Neuronal stem cell (in vitro differentiated cells): ENCODE measurements around the gene AMDHD2.
A peak's percentile ranks its signal among the peaks of the same experiment; 100 is the strongest.

ENCODE experiments used
- DNase-seq: peaks from one replicate; pipeline ENCODE4 v3.0.0-alpha.2; 2013; ENCODE audit warnings: low spot score
- H2AFZ ChIP-seq: one replicate; pipeline ENCODE4 v1.6.1; 2013; ENCODE audit warnings: mild to moderate bottlenecking, low read length, inconsistent platforms
- H2AK5ac ChIP-seq: 2 replicates; pipeline ENCODE4 v1.6.1; 2013; ENCODE audit warnings: low read depth, mild to moderate bottlenecking, inconsistent platforms, low read length, moderate library complexity, mixed read lengths
- H2BK120ac ChIP-seq: 2 replicates; pipeline ENCODE4 v1.6.1; 2013; ENCODE audit warnings: low read depth, mild to moderate bottlenecking, inconsistent platforms, low read length, moderate library complexity, mixed read lengths
- H2BK12ac ChIP-seq: one replicate; pipeline ENCODE4 v1.6.1; 2013; ENCODE audit warnings: low read length, inconsistent platforms
- H2BK15ac ChIP-seq: 2 replicates; pipeline ENCODE4 v1.6.1; 2013; ENCODE audit warnings: mild to moderate bottlenecking, low read length, inconsistent platforms, mixed read lengths
- H2BK5ac ChIP-seq: one replicate; pipeline ENCODE4 v1.6.1; 2013; ENCODE audit warnings: inconsistent platforms, mild to moderate bottlenecking, low read length, moderate library complexity
- H3K14ac ChIP-seq: one replicate; pipeline ENCODE4 v1.6.1; 2013; ENCODE audit warnings: low read length, inconsistent platforms
- H3K18ac ChIP-seq: 2 replicates; pipeline ENCODE4 v1.6.1; 2013; ENCODE audit warnings: low read length, inconsistent platforms
- H3K23ac ChIP-seq: 2 replicates; pipeline ENCODE4 v1.6.1; 2013; ENCODE audit warnings: low read depth, mild to moderate bottlenecking, mixed read lengths, low read length, inconsistent platforms; ENCODE audit not compliant: poor library complexity
- H3K27ac ChIP-seq: replicated peaks from 3 replicates; pipeline ENCODE4 v1.5.1; 2013; ENCODE audit warnings: low read length, inconsistent platforms
- H3K27me3 ChIP-seq, 3 experiments: 2 replicates each; pipeline ENCODE4 v1.6.1; 2013; ENCODE audit warnings: low read length in 3 of 3, mild to moderate bottlenecking in 2 of 3, inconsistent platforms in 1 of 3, low read depth in 1 of 3, mixed read lengths in 1 of 3, moderate library complexity in 1 of 3; ENCODE audit not compliant: control insufficient read depth in 3 of 3, insufficient read depth in 3 of 3
- H3K36me3 ChIP-seq, 2 donors: replicated peaks in 1 of 2; 2 replicates each; pipeline ENCODE4 v1.6.1; 2013; ENCODE audit warnings: low read length in 2 of 2; ENCODE audit not compliant: control insufficient read depth in 2 of 2, insufficient read depth in 2 of 2
- H3K4ac ChIP-seq: 2 replicates; pipeline ENCODE4 v1.6.1; 2013; ENCODE audit warnings: inconsistent platforms, mild to moderate bottlenecking, low read length, moderate library complexity
- H3K4me1 ChIP-seq, 2 donors: 1 replicate in 1 of 2; 2 replicates in 1 of 2; pipeline ENCODE4 v1.6.1; 2013; ENCODE audit warnings: low read length in 2 of 2, low read depth in 1 of 2; ENCODE audit not compliant: control insufficient read depth in 2 of 2, insufficient read depth in 1 of 2
- H3K4me2 ChIP-seq: one replicate; pipeline ENCODE4 v1.6.1; 2013; ENCODE audit warnings: mild to moderate bottlenecking, low read length, inconsistent platforms; ENCODE audit not compliant: insufficient read depth, poor library complexity, severe bottlenecking
- H3K4me3 ChIP-seq, 2 donors: 2 replicates each; pipeline ENCODE4 v1.5.1; 2013; ENCODE audit warnings: low read length in 2 of 2, mild to moderate bottlenecking in 2 of 2, inconsistent platforms in 1 of 2, moderate library complexity in 1 of 2
- H3K79me1 ChIP-seq: one replicate; pipeline ENCODE4 v1.6.1; 2013; ENCODE audit warnings: low read depth, mild to moderate bottlenecking, inconsistent platforms, low read length, moderate library complexity
- H3K9ac ChIP-seq: one replicate; pipeline ENCODE4 v1.6.1; 2013; ENCODE audit warnings: mild to moderate bottlenecking, low read depth, low read length, inconsistent platforms; ENCODE audit not compliant: poor library complexity
- H3K9me3 ChIP-seq, 2 donors: replicated peaks in 1 of 2; 2 replicates each; pipeline versions ENCODE3 to v1.6.1; 2013; ENCODE audit warnings: low read length in 2 of 2, mild to moderate bottlenecking in 2 of 2, inconsistent platforms in 1 of 2, low read depth in 1 of 2, mixed read lengths in 1 of 2, moderate library complexity in 1 of 2; ENCODE audit not compliant: control insufficient read depth in 2 of 2, insufficient read depth in 1 of 2
- H4K8ac ChIP-seq: one replicate; pipeline ENCODE4 v1.6.1; 2013; ENCODE audit warnings: low read depth, mild to moderate bottlenecking, inconsistent platforms, low read length, moderate library complexity
- H4K91ac ChIP-seq: one replicate; pipeline ENCODE4 v1.6.1; 2013; ENCODE audit warnings: low read length, low read depth, mild to moderate bottlenecking, inconsistent platforms; ENCODE audit not compliant: poor library complexity
- WGBS, 2 donors: extraction: QIAGEN DNeasy Blood & Tissue Kit; methylation state at CpG; one replicate each; pipeline ENCODE4 v1.1.7; 2013; ENCODE audit warnings: missing lambda C conversion rate in 2 of 2, mixed read lengths in 1 of 2; ENCODE audit not compliant: insufficient read length in 2 of 2, insufficient replicate concordance in 1 of 2; ENCODE audit errors: extremely low coverage in 2 of 2; 5-methylcytosine and 5-hydroxymethylcytosine counted together

Gene AMDHD2

DNA sequence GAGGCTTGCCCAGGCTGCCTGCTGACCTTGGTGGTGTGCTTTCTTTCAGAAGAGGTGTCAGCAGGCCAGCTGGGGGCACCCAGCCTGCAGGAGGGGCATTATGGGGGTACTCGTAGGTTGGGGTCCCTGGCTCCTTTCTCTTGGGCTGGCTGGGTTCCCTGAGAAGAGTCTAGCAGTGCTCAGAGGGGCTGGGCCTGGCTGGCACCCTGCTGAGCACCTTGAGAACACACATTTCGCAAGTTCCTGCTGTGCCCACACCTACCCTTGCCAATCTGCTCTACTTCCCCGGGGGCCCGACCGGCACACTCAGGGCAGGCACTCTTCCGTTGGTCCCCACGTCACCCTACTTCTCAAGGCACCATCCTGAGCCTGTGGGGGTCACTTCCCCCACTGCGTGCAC is 6.0 kb downstream of the AMDHD2 start:
- Histone ChIP-seq H3K4ac (no peak overlapping the region), H3K18ac (no peak overlapping the region), H2BK120ac (no peak overlapping the region), H3K36me3 (peaks cover 19 to 57% of the 10 kb centered on the region in 2 donors), H4K91ac (no peak overlapping the region), H3K4me2 (no peak overlapping the region), H2BK12ac (no peak overlapping the region), H3K4me3 (no peak overlapping the region), H3K4me1 (peaks cover 2 to 3% of the 10 kb centered on the region in 2 donors), H3K9me3 (no peaks in the 10 kb centered on the region), H3K23ac (no peak overlapping the region), H4K8ac (no peak overlapping the region), H3K14ac (no peak overlapping the region), H2AK5ac (no peak overlapping the region), H3K27ac (no peak overlapping the region), H2BK15ac (no peak overlapping the region), H2AFZ (no peak overlapping the region), H3K79me1 (peaks cover 9% of the 10 kb centered on the region), H3K9ac (no peak overlapping the region), H2BK5ac (no peak overlapping the region), H3K27me3 (no peaks in the 10 kb centered on the region)
- no CpG with 5 or more reads among the region's 8 CpGs for WGBS, 2 donors
- DNase-seq = no peak

DNA sequence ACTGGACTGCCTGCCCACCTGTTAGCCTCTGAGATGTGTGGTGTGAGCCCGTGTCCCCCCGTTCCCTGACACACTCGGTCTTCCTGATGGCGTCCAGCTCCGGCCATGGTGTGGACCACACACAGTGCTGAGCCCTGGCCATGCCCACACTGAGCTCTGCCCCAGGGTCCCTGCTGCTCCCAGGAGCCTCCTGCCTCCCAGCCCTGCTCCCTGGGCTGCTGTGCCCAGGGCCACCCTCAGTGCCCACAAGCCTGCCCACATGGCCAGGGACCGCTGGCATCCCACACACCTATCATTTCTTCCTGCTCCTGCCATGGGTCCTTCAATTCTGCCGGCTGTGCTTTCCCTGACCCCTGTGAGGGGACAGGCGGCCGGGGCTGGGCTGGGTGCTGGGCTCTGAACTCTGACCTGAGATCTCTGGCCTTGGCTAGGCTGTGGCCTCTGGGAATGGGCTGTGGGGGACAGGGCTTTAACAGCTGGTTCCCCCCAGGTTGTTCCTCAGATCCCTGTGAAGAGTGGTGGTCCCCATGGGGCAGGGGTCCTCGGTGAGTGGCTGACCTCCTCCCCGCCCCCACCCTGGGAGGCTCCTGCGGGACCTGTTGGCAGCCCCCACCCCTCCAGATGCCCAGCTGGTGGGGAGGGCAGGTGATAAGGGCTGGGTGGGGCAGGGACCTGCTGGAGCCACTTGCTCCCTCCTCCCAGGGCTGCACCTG is 7.1 kb downstream of the AMDHD2 start:
- H2BK12ac ChIP-seq = no peak overlapping the region
- H3K9me3 ChIP-seq = no peaks in the 10 kb centered on the region
- H3K4ac ChIP-seq = no peak overlapping the region
- H2BK15ac ChIP-seq = no peak overlapping the region
- no peak overlapping the region for H3K4me3 ChIP-seq
- peak overlapping the region; percentile 66 for H2BK5ac ChIP-seq
- H4K91ac ChIP-seq = no peak overlapping the region
- H3K27ac ChIP-seq = no peak overlapping the region
- H3K9ac ChIP-seq = peak overlapping the region; percentile 44
- H3K4me2 ChIP-seq = no peak overlapping the region
- no peaks in the 10 kb centered on the region for H3K27me3 ChIP-seq
- H2AFZ ChIP-seq = no peak overlapping the region
- no peak overlapping the region for H2AK5ac ChIP-seq
- no peak overlapping the region for H2BK120ac ChIP-seq
- no peak overlapping the region for H3K14ac ChIP-seq
- H3K18ac ChIP-seq = no peak overlapping the region
- peaks cover 17 to 54% of the 10 kb centered on the region in 2 donors for H3K36me3 ChIP-seq
- no peak overlapping the region for H3K23ac ChIP-seq
- no CpG with 5 or more reads among the region's 12 CpGs for WGBS, 2 donors
- H3K79me1 ChIP-seq = peaks cover 7% of the 10 kb centered on the region
- peak overlapping the region; percentile 43 for H4K8ac ChIP-seq
- H3K4me1 ChIP-seq = peaks cover 3 to 8% of the 10 kb centered on the region in 2 donors
- no peak for DNase-seq

DNA sequence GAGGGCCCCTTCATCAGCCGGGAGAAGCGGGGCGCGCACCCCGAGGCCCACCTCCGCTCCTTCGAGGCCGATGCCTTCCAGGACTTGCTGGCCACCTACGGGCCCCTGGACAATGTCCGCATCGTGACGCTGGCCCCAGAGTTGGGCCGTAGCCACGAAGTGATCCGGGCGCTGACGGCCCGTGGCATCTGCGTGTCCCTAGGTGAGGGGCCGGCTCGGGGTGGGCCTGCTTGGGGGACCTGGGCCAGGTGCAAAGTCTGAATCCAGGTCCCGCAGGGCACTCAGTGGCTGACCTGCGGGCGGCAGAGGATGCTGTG is 7.6 kb downstream of the AMDHD2 start:
- Histone ChIP-seq H3K27ac (no peak overlapping the region), H3K36me3 (peaks cover 17 to 53% of the 10 kb centered on the region in 2 donors), H3K4me1 (peaks cover 4 to 12% of the 10 kb centered on the region in 2 donors), H2BK5ac (no peak overlapping the region), H2BK120ac (no peak overlapping the region), H4K8ac (peak overlapping the region; percentile 65), H3K9ac (no peak overlapping the region), H2AFZ (no peak overlapping the region), H2AK5ac (no peak overlapping the region), H3K4me3 (no peak overlapping the region), H3K4ac (no peak overlapping the region), H3K18ac (no peak overlapping the region), H4K91ac (no peak overlapping the region), H3K79me1 (peaks cover 7% of the 10 kb centered on the region), H2BK15ac (no peak overlapping the region), H3K14ac (no peak overlapping the region), H2BK12ac (no peak overlapping the region), H3K4me2 (no peak overlapping the region), H3K23ac (no peak overlapping the region), H3K27me3 (peaks cover 0 to 1% (median 0%) of the 10 kb centered on the region in 3 experiments), H3K9me3 (no peaks in the 10 kb centered on the region)
- DNase-seq = no peak
- WGBS, 2 donors = no CpG with 5 or more reads among the region's 24 CpGs

DNA sequence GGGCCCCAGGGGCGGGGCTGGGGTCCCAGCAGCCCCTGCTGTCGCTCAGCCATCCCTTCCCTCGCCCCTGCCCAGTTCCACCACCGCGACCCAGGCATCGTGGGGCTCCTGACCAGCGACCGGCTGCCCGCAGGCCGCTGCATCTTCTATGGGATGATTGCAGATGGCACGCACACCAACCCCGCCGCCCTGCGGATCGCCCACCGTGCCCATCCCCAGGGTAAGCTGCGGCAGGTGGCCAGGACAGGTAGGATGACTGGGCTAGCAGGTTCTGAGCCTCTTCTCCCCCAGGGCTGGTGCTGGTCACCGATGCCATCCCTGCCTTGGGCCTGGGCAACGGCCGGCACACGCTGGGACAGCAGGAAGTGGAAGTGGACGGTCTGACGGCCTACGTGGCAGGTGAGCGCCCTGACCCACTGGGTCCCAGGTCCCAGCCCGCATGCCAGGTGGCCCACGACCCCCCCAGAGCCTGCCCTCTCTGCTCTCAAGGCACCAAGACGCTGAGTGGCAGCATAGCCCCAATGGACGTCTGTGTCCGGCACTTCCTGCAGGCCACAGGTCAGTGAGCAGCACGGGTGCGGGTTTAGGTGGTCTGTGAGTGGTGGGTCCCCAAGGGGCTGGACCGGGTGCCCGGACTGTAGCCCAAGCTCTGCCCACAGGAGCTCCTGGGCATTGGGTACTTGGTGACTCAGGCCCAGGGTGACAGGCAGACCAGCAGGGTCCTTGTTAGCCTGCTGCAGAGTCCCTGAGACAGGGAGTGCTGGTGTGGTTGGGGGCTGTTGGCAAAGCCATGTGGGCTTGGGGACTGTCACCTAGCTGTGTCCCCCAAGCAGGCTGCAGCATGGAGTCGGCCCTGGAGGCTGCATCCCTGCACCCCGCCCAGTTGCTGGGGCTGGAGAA is 8.2 kb downstream of the AMDHD2 start:
- peak overlapping the region in 1 of 2 donors; percentile 13 for H3K4me3 ChIP-seq
- H2AK5ac ChIP-seq = no peak overlapping the region
- no peak for DNase-seq
- H2BK5ac ChIP-seq = peak overlapping the region; percentile 39
- H3K4me2 ChIP-seq = no peak overlapping the region
- no peak overlapping the region for H2BK120ac ChIP-seq
- peaks cover 0 to 2% (median 0%) of the 10 kb centered on the region in 3 experiments for H3K27me3 ChIP-seq
- peak overlapping the region; percentile 65 for H4K8ac ChIP-seq
- H3K4me1 ChIP-seq = peaks cover 6 to 15% of the 10 kb centered on the region in 2 donors
- no peaks in the 10 kb centered on the region for H3K9me3 ChIP-seq
- peaks cover 17 to 48% of the 10 kb centered on the region in 2 donors for H3K36me3 ChIP-seq
- H2BK15ac ChIP-seq = no peak overlapping the region
- WGBS, 2 donors = no CpG with 5 or more reads among the region's 36 CpGs
- H4K91ac ChIP-seq = no peak overlapping the region
- no peak overlapping the region for H3K4ac ChIP-seq
- no peak overlapping the region for H3K27ac ChIP-seq
- H3K18ac ChIP-seq = no peak overlapping the region
- H3K14ac ChIP-seq = no peak overlapping the region
- peak overlapping the region; percentile 65 for H3K23ac ChIP-seq
- peaks cover 7% of the 10 kb centered on the region for H3K79me1 ChIP-seq
- H2AFZ ChIP-seq = no peak overlapping the region
- no peak overlapping the region for H2BK12ac ChIP-seq
- no peak overlapping the region for H3K9ac ChIP-seq
